Pancreas (tissue), 10 donors: ENCODE results near the gene KLK8. TPM values are rescaled to one million over a fixed set of nuclear protein-coding genes. Genes with fewer than 3 reads are reported as not detected.

Experiments used
- ATAC-seq, 4 donors: fragments of 200-7000 bp; cut with Tn5 transposase; one replicate each; pipeline versions ENCODE4 v1.8.0 to v1.9.1; 2020; ENCODE audit warnings: mild to moderate bottlenecking in 4 of 4, moderate library complexity in 4 of 4
- DNase-seq, 6 donors: peaks; one replicate each; pipeline ENCODE4 v3.0.0-alpha.2; 2020
- FAIRE-seq: peaks from 2 replicates; lab custom pipeline; 2012; peaks lifted over from hg19 to GRCh38; lab: Jason Lieb, UNC
- H3K27ac ChIP-seq, 4 donors: fragments of 200-600 bp; sonication (generic); 1 replicate in 3 of 4; 2 replicates in 1 of 4; pipeline versions ENCODE4 v1.5.0 to v1.8.0; 2020
- H3K27me3 ChIP-seq, 4 donors: fragments of 200-600 bp; one replicate each; pipeline ENCODE4 v1.8.0; 2021
- H3K36me3 ChIP-seq, 3 donors: fragments of 200-600 bp; sonication (generic) in 1 of 3; one replicate each; pipeline versions ENCODE4 v1.5.0 to v1.8.0; 2020 to 2021
- H3K4me1 ChIP-seq, 3 donors: fragments of 200-600 bp; one replicate each; pipeline ENCODE4 v1.8.0; 2021
- H3K4me3 ChIP-seq, 4 donors: fragments of 200-600 bp; sonication (generic) in 2 of 4; one replicate each; pipeline versions ENCODE4 v1.5.0 to v1.8.0; 2020 to 2021
- H3K9me3 ChIP-seq, 4 donors: fragments of 200-600 bp; one replicate each; pipeline ENCODE4 v1.8.0; 2021
- CTCF ChIP-seq, 4 donors: fragments of 200-600 bp; sonication (generic) in 3 of 4; IDR thresholded peaks; one replicate each; pipeline versions ENCODE4 v1.5.0 to v1.8.0; 2021; ENCODE audit warnings: antibody characterized with exemption in 4 of 4
- WGBS, 2 donors: extraction: QIAGEN DNeasy Blood & Tissue Kit; methylation state at CpG; one replicate each; pipeline ENCODE4 v1.1.7; 2013; 5-methylcytosine and 5-hydroxymethylcytosine counted together
- intact Hi-C, 3 donors: fragments of 100-400 bp; cut with DNase I; formaldehyde crosslinking; loops; one replicate each; pipeline versions ENCODE4 v1.11.1 to v1.14.2; 2022
- polyA plus RNA-seq, 2 donors: library from polyadenylated mRNA; stranded (reverse); fragments of 200-250 nt; gene quantifications; one replicate each; pipeline ENCODE4 v1.2.3, GENCODE V29; 2013
- total RNA-seq, 6 donors: library from RNA; stranded (reverse); fragmentation: NEBNext Ultra II Directional in 4 of 6; extraction: Animal tissue kit (Norgen Biotek cat#: 25700) in 4 of 6; gene quantifications; one replicate each; pipeline versions ENCODE4 v1.2.1 to v1.2.4, GENCODE V29; 2021 to 2023
- donor health status: healthy with polysubstance abuse.
- donor health status: DM: no; HTN: no; CAD: no; lungs with moderate emphysema.
- donor health status: DM: no; HTN: no; CAD: no.
- donor health status: control.
- donor health status: control.
- donor health status: Bipolar disorder and iron deficiency.
- donor health status: DM: yes; HTN: yes; CAD: no.
- donor health status: DM: no; HTN: no; CAD: no.
- donor health status: DM: no; HTN: no; CAD: no.
- donor health status: DM: yes; HTN: yes; CAD: no.

KLK8 gene
- total and polyA plus RNA-seq, 8 donors: not detected

GRCh38 chr19:50952910-50953309 is 48.5 kb downstream of the KLK8 start, which contains the start of gene KLK5:
Gene KLK5, minus strand, starts transcription at chr19:50953038. Its CDS starts 381 bp downstream, at chr19:50952657.
- ATAC-seq (no peak), FAIRE-seq (no peak), DNase-seq (peak in 1 of 6 donors; percentile 19)
- H3K27ac ChIP-seq: no peak within 1 kb of the TSS
- TF ChIP-seq CTCF (IDR thresholded peaks at IDR 0.05): no peak
- intact Hi-C loops: no loop called here
- H3K27me3 ChIP-seq: peaks cover 0 to 5% (median 0%) of the 10 kb centered on the region in 4 donors
- no peak within 1 kb of the TSS for H3K4me3 ChIP-seq
- WGBS, 2 donors: 9 to 14% methylated on average over 7 of the region's 7 CpGs
- H3K9me3 ChIP-seq: no peaks in the 10 kb centered on the region
- no peaks in the 10 kb centered on the region for H3K36me3 ChIP-seq
- H3K4me1 ChIP-seq: no peaks in the 10 kb centered on the region

GRCh38 chr19:50949861-50950260 is 51.5 kb downstream of the KLK8 start:
- ATAC-seq (no peak), DNase-seq (peak in 1 of 6 donors; percentile 47), FAIRE-seq (no peak)
- 49 to 52% methylated on average over 19 of the region's 19 CpGs for WGBS, 2 donors
- no peak for TF ChIP-seq CTCF (IDR thresholded peaks at IDR 0.05)
- Histone ChIP-seq H3K36me3 (no peaks in the 10 kb centered on the region), H3K4me1 (no peaks in the 10 kb centered on the region), H3K4me3 (no peak overlapping the region), H3K9me3 (no peaks in the 10 kb centered on the region), H3K27me3 (no peaks in the 10 kb centered on the region), H3K27ac (no peak overlapping the region)
- intact Hi-C loops: no loop called here

- no peaks in the 10 kb centered on the region for H3K9me3 ChIP-seq
- no peak for TF ChIP-seq CTCF (IDR thresholded peaks at IDR 0.05)
- 53 to 61% methylated on average over 4 of the region's 4 CpGs for WGBS, 2 donors
- no peak overlapping the region for H3K27ac ChIP-seq
- H3K27me3 ChIP-seq: no peaks in the 10 kb centered on the region
- no peaks in the 10 kb centered on the region for H3K36me3 ChIP-seq
- H3K4me3 ChIP-seq: no peak overlapping the region
- no peaks in the 10 kb centered on the region for H3K4me1 ChIP-seq
- no peak for FAIRE-seq
- no peak for DNase-seq
- intact Hi-C loops: no loop called here
- ATAC-seq: no peak
Observed at GRCh38 chr19:50947123-50947522, 54.3 kb downstream of the KLK8 start.

Other genes with a start within 250 kb of the KLK8 start
- not detected for gene GPR32, start 231.1 kb downstream of the KLK8 start, total RNA-seq
- gene GPR32, start 231.1 kb downstream of the KLK8 start, polyA plus RNA-seq: not detected
- gene ACP4, start 211.2 kb downstream of the KLK8 start, total RNA-seq: not detected
- gene ACP4, start 211.2 kb downstream of the KLK8 start, polyA plus RNA-seq: not detected
- gene KLK1, start 177.8 kb downstream of the KLK8 start, total RNA-seq: 1,000 to 10,000 TPM in 3 of 6 donors, 100 to 1,000 TPM in 3; 607 to 1,981 (median 1,041) TPM
- gene KLK1, start 177.8 kb downstream of the KLK8 start, polyA plus RNA-seq: 100 to 1,000 TPM; 683 to 756 TPM
- not detected for gene KLK15, start 168.0 kb downstream of the KLK8 start, total RNA-seq
- gene KLK15, start 168.0 kb downstream of the KLK8 start, polyA plus RNA-seq: under 1 TPM; 0.07 to 0.27 TPM
- gene KLK3, start 146.7 kb downstream of the KLK8 start, total RNA-seq: not detected
- gene KLK3, start 146.7 kb downstream of the KLK8 start, polyA plus RNA-seq: under 1 TPM; 0.05 to 0.27 TPM
- not detected for gene KLK2, start 128.2 kb downstream of the KLK8 start, total RNA-seq
- gene KLK2, start 128.2 kb downstream of the KLK8 start, polyA plus RNA-seq: under 1 TPM; 0.09 to 0.27 TPM
- under 1 TPM in 1 of 6 donors, not detected in 5; 0.41 TPM for gene KLK4, start 90.2 kb downstream of the KLK8 start, total RNA-seq
- gene KLK4, start 90.2 kb downstream of the KLK8 start, polyA plus RNA-seq: not detected
- not detected for gene KLK5, start 48.6 kb downstream of the KLK8 start, total RNA-seq
- under 1 TPM in 1 of 2 donors, not detected in 1; 0.11 TPM for gene KLK5, start 48.6 kb downstream of the KLK8 start, polyA plus RNA-seq
- gene KLK6, start 32.0 kb downstream of the KLK8 start, total RNA-seq: not detected
- not detected for gene KLK6, start 32.0 kb downstream of the KLK8 start, polyA plus RNA-seq
- gene KLK7, start 17.7 kb downstream of the KLK8 start, total RNA-seq: not detected
- gene KLK7, start 17.7 kb downstream of the KLK8 start, polyA plus RNA-seq: under 1 TPM in 1 of 2 donors, not detected in 1; 0.46 TPM
- 1 to 10 TPM in 1 of 6 donors, under 1 TPM in 5; 0.15 to 1.7 (median 0.44) TPM for gene KLK10, start 18.1 kb upstream of the KLK8 start, total RNA-seq
- under 1 TPM; 0.53 to 0.63 TPM for gene KLK10, start 18.1 kb upstream of the KLK8 start, polyA plus RNA-seq
- 10 to 100 TPM in 4 of 6 donors, 1 to 10 TPM in 2; 6.7 to 24.2 (median 11.4) TPM for gene KLK11, start 25.0 kb upstream of the KLK8 start, total RNA-seq
- 10 to 100 TPM; 15.5 to 28.9 TPM for gene KLK11, start 25.0 kb upstream of the KLK8 start, polyA plus RNA-seq
- gene KLK12, start 33.4 kb upstream of the KLK8 start, total RNA-seq: not detected
- not detected for gene KLK12, start 33.4 kb upstream of the KLK8 start, polyA plus RNA-seq
- 1 to 10 TPM in 4 of 6 donors, under 1 TPM in 1, not detected in 1; 0.59 to 5.3 (median 1.3) TPM for gene KLK13, start 63.5 kb upstream of the KLK8 start, total RNA-seq
- gene KLK13, start 63.5 kb upstream of the KLK8 start, polyA plus RNA-seq: 1 to 10 TPM; 2.8 to 6.4 TPM
- gene KLK14, start 81.3 kb upstream of the KLK8 start, total RNA-seq: under 1 TPM in 3 of 6 donors, not detected in 3; 0.20 to 0.32 (median 0.31) TPM
- gene KLK14, start 81.3 kb upstream of the KLK8 start, polyA plus RNA-seq: under 1 TPM; 0.61 to 0.77 TPM
- 1 to 10 TPM; 2.9 to 8.2 (median 4.0) TPM for gene CTU1, start 106.8 kb upstream of the KLK8 start, total RNA-seq
- 1 to 10 TPM; 1.4 to 3.2 TPM for gene CTU1, start 106.8 kb upstream of the KLK8 start, polyA plus RNA-seq
- gene SIGLEC9, start 123.3 kb upstream of the KLK8 start, total RNA-seq: 1 to 10 TPM in 3 of 6 donors, under 1 TPM in 3; 0.19 to 4.1 (median 1.2) TPM
- 1 to 10 TPM in 1 of 2 donors, under 1 TPM in 1; 0.80 to 1.0 TPM for gene SIGLEC9, start 123.3 kb upstream of the KLK8 start, polyA plus RNA-seq
- gene SIGLEC7, start 140.7 kb upstream of the KLK8 start, total RNA-seq: 1 to 10 TPM in 2 of 6 donors, under 1 TPM in 4; 0.12 to 3.0 (median 0.45) TPM
- gene SIGLEC7, start 140.7 kb upstream of the KLK8 start, polyA plus RNA-seq: under 1 TPM; 0.12 to 0.23 TPM
- 1 to 10 TPM in 3 of 6 donors, under 1 TPM in 3; 0.28 to 6.3 (median 1.5) TPM for gene CD33, start 223.5 kb upstream of the KLK8 start, total RNA-seq
- gene CD33, start 223.5 kb upstream of the KLK8 start, polyA plus RNA-seq: under 1 TPM; 0.61 to 0.75 TPM
- not detected for gene SIGLECL1, start 249.5 kb upstream of the KLK8 start, total RNA-seq
- gene SIGLECL1, start 249.5 kb upstream of the KLK8 start, polyA plus RNA-seq: not detected